Loucy (cell line): ENCODE results near the gene RPA1.

Experiments used
- EZH2phosphoT487 ChIP-seq: fragments of 200-600 bp; IDR thresholded peaks from 2 replicates; pipeline ENCODE4 v1.6.1; 2018; ENCODE audit warnings: antibody characterized with exemption, mild to moderate bottlenecking, moderate library complexity, borderline replicate concordance
- TF ChIP-seq, protein P1 (sequence below): fragments of 200-600 bp; sonication (generic); conservative IDR thresholded peaks from 2 replicates; pipeline ENCODE4 v1.5.1; 2014; ENCODE audit warnings: mild to moderate bottlenecking, antibody characterized with exemption, low read length

DNA sequence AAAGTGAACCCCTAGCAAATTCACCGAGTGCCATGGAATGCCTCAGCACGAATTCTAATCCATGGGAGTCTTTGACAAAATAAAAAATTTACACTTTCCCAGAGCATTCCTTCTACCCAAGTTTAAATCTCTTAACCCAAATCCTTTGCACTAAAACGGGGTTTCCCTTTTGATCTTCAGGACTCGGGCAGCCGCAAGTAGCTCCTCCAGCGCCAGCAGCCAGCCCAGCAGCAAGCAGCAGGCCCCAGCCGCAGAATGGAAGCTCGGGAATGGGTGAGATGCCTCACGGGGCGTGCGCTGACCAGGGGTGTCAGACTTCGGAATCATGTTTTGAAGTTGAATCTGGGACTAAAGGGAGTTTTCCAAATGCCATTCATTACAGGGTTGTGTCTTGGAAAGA is 42.4 kb downstream of the RPA1 start:
- TF ChIP-seq, protein P1, sequence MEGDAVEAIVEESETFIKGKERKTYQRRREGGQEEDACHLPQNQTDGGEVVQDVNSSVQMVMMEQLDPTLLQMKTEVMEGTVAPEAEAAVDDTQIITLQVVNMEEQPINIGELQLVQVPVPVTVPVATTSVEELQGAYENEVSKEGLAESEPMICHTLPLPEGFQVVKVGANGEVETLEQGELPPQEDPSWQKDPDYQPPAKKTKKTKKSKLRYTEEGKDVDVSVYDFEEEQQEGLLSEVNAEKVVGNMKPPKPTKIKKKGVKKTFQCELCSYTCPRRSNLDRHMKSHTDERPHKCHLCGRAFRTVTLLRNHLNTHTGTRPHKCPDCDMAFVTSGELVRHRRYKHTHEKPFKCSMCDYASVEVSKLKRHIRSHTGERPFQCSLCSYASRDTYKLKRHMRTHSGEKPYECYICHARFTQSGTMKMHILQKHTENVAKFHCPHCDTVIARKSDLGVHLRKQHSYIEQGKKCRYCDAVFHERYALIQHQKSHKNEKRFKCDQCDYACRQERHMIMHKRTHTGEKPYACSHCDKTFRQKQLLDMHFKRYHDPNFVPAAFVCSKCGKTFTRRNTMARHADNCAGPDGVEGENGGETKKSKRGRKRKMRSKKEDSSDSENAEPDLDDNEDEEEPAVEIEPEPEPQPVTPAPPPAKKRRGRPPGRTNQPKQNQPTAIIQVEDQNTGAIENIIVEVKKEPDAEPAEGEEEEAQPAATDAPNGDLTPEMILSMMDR, result no peak
- no peak for TF ChIP-seq EZH2phosphoT487
